Measurements from ENCODE around the gene LYG1.
A peak's percentile ranks its signal among the peaks of the same experiment; 100 is the strongest.
"Not testable (repeated sequence)": the region's sequence is repeated elsewhere in the genome, so short reads cannot be mapped to it uniquely, and the experiment has no call there.

Gene LYG1

GRCh38 chr2:99301097-99301496 lies at the start of gene LYG1:
TSS of gene LYG1 (minus strand) at chr2:99301197. CDS start at chr2:99295670, 5,527 bp downstream.
- not testable (repeated sequence) for H3K4me3 ChIP-seq (replicated peaks in 1 of 2; ENCODE audit: low read depth in 2 of 2, low read length in 2 of 2)

GRCh38 chr2:99350194-99350593 lies 49.2 kb upstream of the LYG1 start:
- DNase-seq (ENCODE audit: low read depth in 2 of 2), result no peak
- no peak overlapping the region for H3K4me3 ChIP-seq (replicated peaks in 1 of 2; ENCODE audit: low read depth in 2 of 2, low read length in 2 of 2)
- TF ChIP-seq CTCF (IDR thresholded peaks at IDR 0.05; ENCODE audit: low read depth, low read length), result no peak

More at GRCh38 chr2:99301097-99301496, at the start of gene LYG1:
- not testable (repeated sequence) for DNase-seq (ENCODE audit: low read depth in 2 of 2)

GRCh38 chr2:99348173-99348572 lies 47.2 kb upstream of the LYG1 start:
- no peak overlapping the region for H3K4me3 ChIP-seq (replicated peaks in 1 of 2; ENCODE audit: low read depth in 2 of 2, low read length in 2 of 2)
- TF ChIP-seq CTCF (IDR thresholded peaks at IDR 0.05; ENCODE audit: low read depth, low read length), result no peak
- no peak for DNase-seq (ENCODE audit: low read depth in 2 of 2)

GRCh38 chr2:99346218-99346617 lies 45.2 kb upstream of the LYG1 start:
- TF ChIP-seq CTCF (IDR thresholded peaks at IDR 0.05; ENCODE audit: low read depth, low read length), result no peak
- no peak for DNase-seq (ENCODE audit: low read depth in 2 of 2)

DNA sequence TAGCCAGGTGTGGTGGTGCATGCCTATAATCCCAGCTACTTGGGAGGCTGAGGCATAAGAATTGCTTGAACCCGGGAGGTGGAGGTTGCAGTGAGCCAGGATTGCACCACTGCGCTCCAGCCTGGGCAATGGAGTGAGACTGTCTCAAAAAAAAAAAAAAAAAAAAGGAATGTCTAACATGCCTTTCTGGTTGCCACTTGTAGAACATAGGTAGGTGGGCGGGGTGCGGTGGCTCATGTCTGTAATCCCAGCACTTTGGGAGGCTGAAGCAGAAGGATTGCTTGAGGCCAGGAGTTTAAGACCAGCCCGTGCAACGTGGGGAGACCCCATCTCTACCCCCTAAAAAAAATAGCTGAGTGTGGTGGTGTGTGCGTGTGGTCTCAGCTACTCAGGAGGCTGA lies 44.4 kb upstream of the LYG1 start:
- DNase-seq (ENCODE audit: low read depth in 2 of 2); H3K4me3 ChIP-seq (replicated peaks in 1 of 2; ENCODE audit: low read depth in 2 of 2, low read length in 2 of 2): not testable (repeated sequence)

More at GRCh38 chr2:99346218-99346617, 45.2 kb upstream of the LYG1 start:
- H3K4me3 ChIP-seq (replicated peaks in 1 of 2; ENCODE audit: low read depth in 2 of 2, low read length in 2 of 2), result no peak overlapping the region

DNA sequence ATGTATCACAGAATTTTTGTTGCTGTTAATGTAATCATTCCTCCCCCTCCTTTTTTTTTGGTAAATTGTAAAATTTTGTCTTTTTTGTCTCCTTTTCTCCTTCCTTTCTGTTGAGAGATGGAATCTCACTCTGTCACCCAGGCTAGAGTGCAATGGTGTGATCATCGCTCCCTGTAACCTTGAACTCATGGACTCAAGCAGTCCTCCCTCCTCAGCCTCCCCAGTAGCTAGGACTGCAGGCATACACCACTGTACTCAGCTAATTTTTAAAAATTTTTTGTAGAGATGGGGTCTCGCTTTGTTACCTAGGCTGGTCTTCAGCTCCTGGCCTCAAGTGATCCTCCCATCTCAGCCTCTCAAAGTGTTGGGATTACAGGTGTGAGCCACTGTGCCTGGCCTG lies 41.5 kb upstream of the LYG1 start:
- no peak for TF ChIP-seq CTCF (IDR thresholded peaks at IDR 0.05; ENCODE audit: low read depth, low read length)
- no peak overlapping the region for H3K4me3 ChIP-seq (replicated peaks in 1 of 2; ENCODE audit: low read depth in 2 of 2, low read length in 2 of 2)
- DNase-seq (ENCODE audit: low read depth in 2 of 2), result no peak

GRCh38 chr2:99340669-99341236 lies 39.8 kb upstream of the LYG1 start:
- no peak for TF ChIP-seq CTCF (IDR thresholded peaks at IDR 0.05; ENCODE audit: low read depth, low read length)
- DNase-seq (ENCODE audit: low read depth in 2 of 2), result peak in 1 of 2 donors; percentile 16

GRCh38 chr2:99338029-99338585 lies 37.1 kb upstream of the LYG1 start:
- no peak for TF ChIP-seq CTCF (IDR thresholded peaks at IDR 0.05; ENCODE audit: low read depth, low read length)
- peak; percentile 8 to 35 for DNase-seq (ENCODE audit: low read depth in 2 of 2)

More at GRCh38 chr2:99340669-99341236, 39.8 kb upstream of the LYG1 start:
- no peak overlapping the region for H3K4me3 ChIP-seq (replicated peaks in 1 of 2; ENCODE audit: low read depth in 2 of 2, low read length in 2 of 2)

More at GRCh38 chr2:99338029-99338585, 37.1 kb upstream of the LYG1 start:
- peak overlapping the region; percentile 82 to 86 for H3K4me3 ChIP-seq (replicated peaks in 1 of 2; ENCODE audit: low read depth in 2 of 2, low read length in 2 of 2)

Measured in cardiac fibroblast (primary cell).